K562 (cell line): ENCODE results near the gene ADAMTS14. TPM values are rescaled to one million over a fixed set of nuclear protein-coding genes. Genes with fewer than 3 reads are reported as not detected.

Experiments
- ATAC-seq: fragments of 200-7000 bp; cut with Tn5 transposase; 3 replicates; pipeline ENCODE4 v1.9.1; 2020; ENCODE audit warnings: moderate library complexity
- BruUV-seq: library from RNA; stranded (reverse); fragments of 400-500 nt; replicated peaks from 2 replicates; lab custom pipeline; 2021; lab: Mats Ljungman, UMichigan
- CTCF ChIA-PET: fragments of 300-600 bp; formaldehyde crosslinking; extraction: SDS; loops from one replicate; lab custom pipeline; 2021; ENCODE audit warnings: low intra/inter-chr PET ratio; lab: Yijun Ruan, JAX
- POLR2A ChIA-PET: fragments of 300-600, 350-650 bp; sonication (Branson Sonifier 250); formaldehyde crosslinking; extraction: SDS; loops from one replicate; lab custom pipeline; 2021; ENCODE audit warnings: antibody characterized with exemption, inconsistent platforms; lab: Yijun Ruan, JAX
- DNase-seq, 4 experiments: peaks; one replicate each; pipeline versions ENCODE4 v3.0.0 to v3.0.0-alpha.2; 2011 to 2018; ENCODE audit warnings: low spot score in 3 of 4, mixed read lengths in 3 of 4; ENCODE audit errors: extremely low read depth in 1 of 4
- FAIRE-seq: peaks from 2 replicates; lab custom pipeline; 2011; peaks lifted over from hg19 to GRCh38; lab: Jason Lieb, UNC
- H2AFZ ChIP-seq: 2 replicates; pipeline ENCODE4 v1.6.0; 2011; ENCODE audit warnings: low read depth, low read length, control low read depth, inconsistent platforms
- H3K27ac ChIP-seq: fragments of 200-600 bp; 3 replicates; pipeline ENCODE4 v1.8.0; 2011; ENCODE audit warnings: low read depth, mild to moderate bottlenecking, control low read depth, inconsistent platforms, low read length, moderate library complexity, mixed read lengths; ENCODE audit errors: extremely low read depth
- H3K27me3 ChIP-seq, 2 experiments: fragments of 300-600 bp in 1 of 2; 2 replicates in 1 of 2; 3 replicates in 1 of 2; pipeline versions ENCODE4 v1.6.0 to v1.8.0; 2011; ENCODE audit warnings: inconsistent platforms in 2 of 2, low read length in 2 of 2, mild to moderate bottlenecking in 1 of 2, mixed read lengths in 1 of 2, moderate library complexity in 1 of 2; ENCODE audit not compliant: control insufficient read depth in 2 of 2, insufficient read depth in 2 of 2
- H3K36me3 ChIP-seq: fragments of 300-600 bp; 3 replicates; pipeline ENCODE4 v1.8.0; 2011; ENCODE audit warnings: mild to moderate bottlenecking, low read length, inconsistent platforms; ENCODE audit not compliant: control insufficient read depth, insufficient read depth
- H3K4me1 ChIP-seq, 2 experiments: fragments of 200-600 bp in 1 of 2; replicated peaks in 1 of 2; 2 replicates in 1 of 2; 3 replicates in 1 of 2; pipeline versions ENCODE4 v1.5.1 to v1.8.0; 2011; ENCODE audit warnings: inconsistent platforms in 2 of 2, low read length in 2 of 2, mild to moderate bottlenecking in 1 of 2, mixed read lengths in 1 of 2, moderate library complexity in 1 of 2; ENCODE audit not compliant: control insufficient read depth in 2 of 2, insufficient read depth in 2 of 2
- H3K4me2 ChIP-seq: 2 replicates; pipeline ENCODE4 v1.6.1; 2011; ENCODE audit warnings: low read length, control low read depth, inconsistent platforms, mixed read lengths; ENCODE audit not compliant: insufficient read depth
- H3K4me3 ChIP-seq: fragments of 200-600 bp; sonication (generic), shearing (Covaris generic); 2 replicates; pipeline ENCODE4 v1.5.1; 2016; ENCODE audit warnings: control low read depth, inconsistent platforms
- H3K79me2 ChIP-seq: fragments of 200-600 bp; 3 replicates; pipeline ENCODE4 v1.8.0; 2011; ENCODE audit warnings: low read length, inconsistent platforms; ENCODE audit not compliant: control insufficient read depth, insufficient read depth
- H3K9ac ChIP-seq, 2 experiments: 2 replicates each; pipeline versions ENCODE4 v1.6.0 to v1.6.1; 2011; ENCODE audit warnings: low read depth in 2 of 2, low read length in 2 of 2, control low read depth in 1 of 2, inconsistent platforms in 1 of 2, mild to moderate bottlenecking in 1 of 2, mixed read lengths in 1 of 2; ENCODE audit not compliant: insufficient read depth in 1 of 2
- H3K9me1 ChIP-seq: one replicate; pipeline ENCODE4 v1.6.0; 2011; ENCODE audit warnings: inconsistent platforms, mild to moderate bottlenecking, low read length, moderate library complexity; ENCODE audit not compliant: control insufficient read depth, insufficient read depth
- H3K9me3 ChIP-seq: replicated peaks from 2 replicates; pipeline ENCODE4 v1.5.1; 2011; ENCODE audit warnings: low read depth, low read length, inconsistent platforms; ENCODE audit not compliant: control insufficient read depth, insufficient read depth
- H4K20me1 ChIP-seq: replicated peaks from 2 replicates; pipeline ENCODE4 v1.6.1; 2011; ENCODE audit warnings: low read length, inconsistent platforms, mixed read lengths; ENCODE audit not compliant: control insufficient read depth, insufficient read depth
- BACH1 ChIP-seq: fragments of 200-800 bp; sonication (Bioruptor generic); IDR thresholded peaks from 2 replicates; pipeline ENCODE4 v1.6.1; 2016; ENCODE audit warnings: missing genetic modification characterization, missing compliant biosample characterization
- GABPB1 ChIP-seq: sonication (generic); formaldehyde crosslinking; IDR thresholded peaks from 2 replicates; pipeline ENCODE4 v1.8.0; 2022; ENCODE audit warnings: mild to moderate bottlenecking, missing genetic modification reagents
- GABPB2 ChIP-seq: fragments of 250-450 bp; sonication (Bioruptor Pico); conservative IDR thresholded peaks from 2 replicates; pipeline ENCODE4 v1.5.1; 2021; ENCODE audit warnings: mild to moderate bottlenecking
- HOXB6 ChIP-seq: fragments of 250-450 bp; sonication (Bioruptor Pico); IDR thresholded peaks from 2 replicates; pipeline ENCODE4 v1.5.1; 2022; ENCODE audit warnings: mild to moderate bottlenecking, borderline replicate concordance
- POLR2G ChIP-seq: fragments of 200-400 bp; formaldehyde crosslinking; IDR thresholded peaks from 2 replicates; pipeline ENCODE4 v1.6.1; 2017; ENCODE audit warnings: low read depth, mild to moderate bottlenecking, antibody characterized with exemption, low read length, moderate library complexity
- WGBS: fragments of 100-300 bp; shearing (Covaris generic); methylation state at CpG from one replicate; pipeline ENCODE4 v1.1.6; 2016; ENCODE audit warnings: low coverage, mixed read lengths; ENCODE audit not compliant: insufficient coverage; ENCODE audit errors: missing lambda C conversion rate; 5-methylcytosine and 5-hydroxymethylcytosine counted together
- in situ Hi-C: fragments of 300-500 bp; cut with MboI; formaldehyde crosslinking; loops from 4 replicates; pipeline ENCODE4 v1.15.0; 2018; ENCODE audit warnings: inconsistent platforms, mixed read lengths
- intact Hi-C: fragments of 100-400 bp; cut with micrococcal nuclease; formaldehyde crosslinking; loops from 2 replicates; pipeline ENCODE4 v1.14.2; 2022
- polyA plus RNA-seq, 8 experiments: library from polyadenylated mRNA; depleted of rRNA in 4 of 8; stranded (reverse) in 5 of 8; unstranded in 3 of 8; fragments of >200 nt; fragmentation: Nextera tagmentation in 2 of 8; fragmentation: Illumina TruSeq in 1 of 8; extraction: Ambion mirVana in 2 of 8; extraction: Trizol in 1 of 8; gene quantifications; 2 replicates each; pipeline versions ENCODE4 v1.2.1 to v1.2.3, GENCODE V29; 2011 to 2014; ENCODE audit warnings: inconsistent platforms in 1 of 8, missing spikeins in 1 of 8
- total RNA-seq, 7 experiments: library from RNA; depleted of rRNA in 6 of 7; stranded (reverse); fragments of >200 nt in 6 of 7; fragmentation: Illumina TruSeq in 2 of 7; extraction: Trizol in 2 of 7; gene quantifications; 2 replicates each; pipeline versions ENCODE4 v1.2.1 to v1.2.3, GENCODE V29; 2011 to 2021; ENCODE audit warnings: low replicate concordance in 1 of 7

ADAMTS14 gene
- total and polyA plus RNA-seq, 9 of the 15 experiments (the other 6 are each of a cell fraction or from before 2014, with no cell fraction given), result 0.04 to 37.4 (median 15.9) TPM

- Histone ChIP-seq H3K79me2 (peaks cover 58% of the 10 kb centered on the region), H3K9ac (peak overlapping the region in 1 of 2 experiments; percentile 22; a peak in 2 of 4 replicates), H3K27ac (no peak overlapping the region), H3K4me2 (no peak overlapping the region), H3K4me3 (no peak overlapping the region), H3K9me1 (no peaks in the 10 kb centered on the region), H3K27me3 (no peaks in the 10 kb centered on the region), H4K20me1 (no peaks in the 10 kb centered on the region; the same call in 1 of the 2 replicates), H3K4me1 (peaks cover 46 to 54% of the 10 kb centered on the region in 2 experiments), H3K36me3 (peaks cover 60% of the 10 kb centered on the region; the same call in 2 of the 3 replicates), H3K9me3 (no peaks in the 10 kb centered on the region), H2AFZ (no peak overlapping the region)
- ChIA-PET POLR2A (interaction anchor here (1.1 to 4.1 kb wide), 2 partner anchors 9 to 17 kb away, joined by 4 to 18 read pairs; no protein-coding TSS in a partner anchor), CTCF (no interaction called here)
- FAIRE-seq, result no peak
- BruUV-seq, result no TSS peak
- in situ Hi-C loops, result no loop called here
- intact Hi-C loops, result no loop called here
- 82% methylated on average over 11 of the region's 11 CpGs for WGBS
- no peak for DNase-seq
- ATAC-seq, result no peak
- peak; percentile 49 for TF ChIP-seq POLR2G
- no peak for TF ChIP-seq GABPB2 (CRISPR knock-in tag)
- no peak for TF ChIP-seq BACH1
These were observed 18.3 kb downstream of the ADAMTS14 start for GRCh38 chr10:70690589-70690988.

GRCh38 chr10:70691611-70692010, 19.3 kb downstream of the ADAMTS14 start:
- Histone ChIP-seq H3K9ac (peak overlapping the region in 1 of 2 experiments; percentile 27; a peak in 1 of 4 replicates), H3K36me3 (peaks cover 63% of the 10 kb centered on the region; the same call in 2 of the 3 replicates), H4K20me1 (no peaks in the 10 kb centered on the region; the same call in 1 of the 2 replicates), H3K79me2 (peaks cover 61% of the 10 kb centered on the region), H3K27me3 (no peaks in the 10 kb centered on the region), H2AFZ (no peak overlapping the region), H3K9me1 (no peaks in the 10 kb centered on the region), H3K4me2 (peak overlapping the region; percentile 61; the same call in 1 of the 2 replicates), H3K4me1 (peaks cover 47 to 49% of the 10 kb centered on the region in 2 experiments), H3K9me3 (no peaks in the 10 kb centered on the region), H3K27ac (no peak overlapping the region; the same call in 2 of the 3 replicates), H3K4me3 (no peak overlapping the region)
- ATAC-seq, result no peak; the same call in 2 of the 3 replicates
- 73% methylated on average over 6 of the region's 6 CpGs for WGBS
- intact Hi-C loops, result no loop called here
- no TSS peak for BruUV-seq
- peak; percentile 19 for FAIRE-seq
- in situ Hi-C loops, result no loop called here
- ChIA-PET POLR2A (interaction anchor here (0.6 to 4.1 kb wide), 5 partner anchors 10 to 22 kb away, joined by 3 to 18 read pairs (median 3); no protein-coding TSS in a partner anchor), CTCF (no interaction called here)
- TF ChIP-seq GABPB1 (CRISPR knock-in tag) (0 out of 2 replicates have a peak, but pooled peaks have one; percentile 9), HOXB6 (no peak)
- no peak for DNase-seq
